Measurements from ENCODE around the gene RERE.

The RERE gene

GRCh38 chr1:8666389-8667167 is 150.9 kb downstream of the RERE start:
- Histone ChIP-seq H3K9me3 (ENCODE audit: control insufficient read depth, low read length) (no peaks in the 10 kb centered on the region), H3K36me3 (ENCODE audit: control insufficient read depth, insufficient read depth, low read length) (peaks cover 7% of the 10 kb centered on the region), H3K4me3 (ENCODE audit: extremely low read depth, insufficient read depth, low read length, poor library complexity, severe bottlenecking) (no peak overlapping the region), H3K27ac (ENCODE audit: low read depth, low read length, severe bottlenecking) (no peak overlapping the region), H3K4me1 (ENCODE audit: control insufficient read depth, insufficient read depth, low read length, poor library complexity, severe bottlenecking) (peaks cover 77% of the 10 kb centered on the region)
- 88 to 92% methylated on average over 2 to 3 of the region's 5 CpGs for WGBS, 2 experiments (ENCODE audit: insufficient coverage in 2 of 2)

- H3K9me3 ChIP-seq (ENCODE audit: control insufficient read depth, low read length) = no peaks in the 10 kb centered on the region
- no peak overlapping the region for H3K27ac ChIP-seq (ENCODE audit: low read depth, low read length, severe bottlenecking)
- peaks cover 7% of the 10 kb centered on the region for H3K36me3 ChIP-seq (ENCODE audit: control insufficient read depth, insufficient read depth, low read length)
- peaks cover 77% of the 10 kb centered on the region for H3K4me1 ChIP-seq (ENCODE audit: control insufficient read depth, insufficient read depth, low read length, poor library complexity, severe bottlenecking)
- no peak overlapping the region for H3K4me3 ChIP-seq (ENCODE audit: extremely low read depth, insufficient read depth, low read length, poor library complexity, severe bottlenecking)
- WGBS, 2 experiments (ENCODE audit: insufficient coverage in 2 of 2) = 100% methylated on average over 1 of the region's 2 CpGs
Measured at GRCh38 chr1:8665833-8666232, 151.6 kb downstream of the RERE start.

- H3K4me3 ChIP-seq (ENCODE audit: extremely low read depth, insufficient read depth, low read length, poor library complexity, severe bottlenecking) = no peak overlapping the region
- peaks cover 7% of the 10 kb centered on the region for H3K36me3 ChIP-seq (ENCODE audit: control insufficient read depth, insufficient read depth, low read length)
- WGBS, 2 experiments (ENCODE audit: insufficient coverage in 2 of 2) = 96 to 97% methylated on average over 3 to 4 of the region's 4 CpGs
- no peaks in the 10 kb centered on the region for H3K9me3 ChIP-seq (ENCODE audit: control insufficient read depth, low read length)
- H3K4me1 ChIP-seq (ENCODE audit: control insufficient read depth, insufficient read depth, low read length, poor library complexity, severe bottlenecking) = peaks cover 77% of the 10 kb centered on the region
- H3K27ac ChIP-seq (ENCODE audit: low read depth, low read length, severe bottlenecking) = no peak overlapping the region
Measured at GRCh38 chr1:8664887-8665286, 152.6 kb downstream of the RERE start.

GRCh38 chr1:8663915-8664329 is 153.5 kb downstream of the RERE start:
- peaks cover 70% of the 10 kb centered on the region for H3K4me1 ChIP-seq (ENCODE audit: control insufficient read depth, insufficient read depth, low read length, poor library complexity, severe bottlenecking)
- H3K9me3 ChIP-seq (ENCODE audit: control insufficient read depth, low read length) = no peaks in the 10 kb centered on the region
- H3K36me3 ChIP-seq (ENCODE audit: control insufficient read depth, insufficient read depth, low read length) = peaks cover 9% of the 10 kb centered on the region
- no peak overlapping the region for H3K4me3 ChIP-seq (ENCODE audit: extremely low read depth, insufficient read depth, low read length, poor library complexity, severe bottlenecking)
- H3K27ac ChIP-seq (ENCODE audit: low read depth, low read length, severe bottlenecking) = peak overlapping the region; percentile 13
- WGBS, 2 experiments (ENCODE audit: insufficient coverage in 2 of 2) = 93 to 100% methylated on average over 1 to 2 of the region's 2 CpGs

DNA sequence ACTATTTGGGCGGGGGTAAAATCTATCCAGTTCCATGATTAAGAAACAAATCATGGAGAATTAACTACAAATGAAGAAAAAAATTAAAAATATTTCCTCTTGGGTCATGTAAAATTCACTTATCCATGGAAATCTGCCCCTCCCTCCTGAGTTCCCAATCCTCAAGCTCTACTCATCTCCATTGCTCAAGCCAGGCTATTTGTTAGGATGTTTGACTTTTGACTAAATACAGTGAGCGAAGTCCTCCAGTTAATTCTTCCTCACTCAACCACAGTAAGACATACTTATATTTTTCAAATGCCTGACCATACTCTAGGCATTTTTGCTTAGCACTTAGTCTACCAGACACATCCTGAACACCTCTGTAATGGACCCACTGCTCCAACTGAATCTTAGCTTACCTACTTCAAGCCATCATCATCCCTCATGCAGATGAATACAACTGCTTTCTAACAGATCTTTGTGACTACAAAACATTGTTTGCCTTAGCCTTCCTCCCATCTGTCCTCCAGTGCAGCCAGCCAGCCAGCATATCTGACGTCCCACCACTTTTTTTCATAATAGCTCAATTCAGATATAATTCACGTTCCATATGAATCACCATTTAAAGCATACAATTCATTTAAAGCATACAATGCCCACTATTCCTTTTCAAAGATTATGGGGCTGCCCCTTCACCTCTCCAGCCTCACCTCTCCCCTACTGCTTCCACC is 154.2 kb downstream of the RERE start:
- Histone ChIP-seq H3K4me3 (ENCODE audit: extremely low read depth, insufficient read depth, low read length, poor library complexity, severe bottlenecking) (no peak overlapping the region), H3K36me3 (ENCODE audit: control insufficient read depth, insufficient read depth, low read length) (peaks cover 9% of the 10 kb centered on the region), H3K27ac (ENCODE audit: low read depth, low read length, severe bottlenecking) (peak overlapping the region; percentile 13), H3K4me1 (ENCODE audit: control insufficient read depth, insufficient read depth, low read length, poor library complexity, severe bottlenecking) (peaks cover 65% of the 10 kb centered on the region), H3K9me3 (ENCODE audit: control insufficient read depth, low read length) (no peaks in the 10 kb centered on the region)
- 96 to 100% methylated on average over 2 to 3 of the region's 4 CpGs for WGBS, 2 experiments (ENCODE audit: insufficient coverage in 2 of 2)

- Histone ChIP-seq H3K4me3 (ENCODE audit: extremely low read depth, insufficient read depth, low read length, poor library complexity, severe bottlenecking) (no peak overlapping the region), H3K4me1 (ENCODE audit: control insufficient read depth, insufficient read depth, low read length, poor library complexity, severe bottlenecking) (peaks cover 58% of the 10 kb centered on the region), H3K9me3 (ENCODE audit: control insufficient read depth, low read length) (no peaks in the 10 kb centered on the region), H3K27ac (ENCODE audit: low read depth, low read length, severe bottlenecking) (peak overlapping the region; percentile 87), H3K36me3 (ENCODE audit: control insufficient read depth, insufficient read depth, low read length) (peaks cover 13% of the 10 kb centered on the region)
- WGBS, 2 experiments (ENCODE audit: insufficient coverage in 2 of 2) = 93 to 100% methylated on average over 2 of the region's 4 CpGs
Measured at GRCh38 chr1:8662380-8663072, 154.9 kb downstream of the RERE start.

DNA sequence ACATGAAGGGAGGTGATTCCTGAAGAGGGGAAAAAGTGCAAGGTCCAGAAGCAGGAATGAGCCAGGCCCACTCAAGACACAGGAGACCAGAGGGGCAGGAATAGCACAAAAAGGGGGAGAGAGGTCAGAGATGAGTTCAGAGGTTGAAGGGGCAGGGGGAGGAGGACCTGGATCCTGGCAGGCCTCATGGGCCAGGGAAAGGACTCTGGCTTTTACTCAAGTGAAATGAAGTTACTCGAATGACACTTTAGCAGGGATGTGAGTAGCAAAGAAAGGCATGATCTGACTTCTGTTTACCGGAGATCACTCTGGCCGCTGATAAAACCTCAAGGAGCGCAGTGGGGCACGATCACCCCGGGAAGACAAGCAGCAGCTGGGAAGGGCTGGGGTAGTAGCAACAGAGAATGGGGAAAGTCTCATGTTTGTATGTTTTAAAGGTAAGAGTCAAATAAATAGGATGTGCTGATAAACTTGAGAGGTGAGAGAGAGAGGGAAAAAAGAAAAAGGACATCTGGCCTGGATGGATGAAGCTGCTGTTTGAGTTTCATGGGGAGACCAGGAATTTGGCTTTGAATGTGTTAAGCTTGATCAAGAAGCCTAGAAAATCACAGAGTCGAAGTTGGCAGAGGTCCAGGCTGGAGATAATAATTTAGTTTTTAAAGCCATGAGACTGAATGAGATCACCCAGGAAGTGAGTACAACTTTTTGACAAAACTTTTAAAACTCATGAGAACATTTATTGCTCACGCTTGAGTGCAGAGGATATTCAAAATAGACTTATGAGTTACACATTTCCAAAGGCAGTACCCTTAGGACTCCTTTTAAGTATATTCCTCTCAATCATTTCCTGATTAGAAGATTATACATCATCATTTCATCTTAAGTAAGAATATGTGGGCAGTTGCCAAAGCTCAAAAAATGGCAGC is 156.0 kb downstream of the RERE start:
- Histone ChIP-seq H3K27ac (ENCODE audit: low read depth, low read length, severe bottlenecking) (peak overlapping the region; percentile 87), H3K9me3 (ENCODE audit: control insufficient read depth, low read length) (no peaks in the 10 kb centered on the region)
- WGBS, 2 experiments (ENCODE audit: insufficient coverage in 2 of 2) = 78 to 86% methylated on average over 7 of the region's 8 CpGs

DNA sequence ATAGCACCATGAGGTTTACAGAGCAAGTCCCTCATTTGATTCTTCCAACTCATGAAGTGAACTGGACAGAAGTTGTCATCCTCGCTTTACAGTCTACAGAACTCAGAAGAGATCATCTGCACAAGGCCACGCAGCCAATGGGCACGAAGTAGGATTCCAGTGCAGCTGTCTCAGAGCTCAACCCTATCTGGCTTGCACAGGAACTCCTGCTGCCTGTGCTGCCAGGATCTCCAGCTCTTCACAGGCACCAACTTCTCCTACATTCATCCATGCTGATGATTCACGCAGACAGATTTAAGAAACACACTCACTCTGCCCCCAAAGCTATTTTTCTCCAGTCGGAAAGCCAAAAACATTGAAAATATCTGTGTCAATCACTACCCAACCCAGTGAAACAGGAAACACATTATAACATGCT is 157.0 kb downstream of the RERE start:
- H3K4me3 ChIP-seq (ENCODE audit: extremely low read depth, insufficient read depth, low read length, poor library complexity, severe bottlenecking) = no peak overlapping the region
- peaks cover 13% of the 10 kb centered on the region for H3K36me3 ChIP-seq (ENCODE audit: control insufficient read depth, insufficient read depth, low read length)
- peaks cover 38% of the 10 kb centered on the region for H3K4me1 ChIP-seq (ENCODE audit: control insufficient read depth, insufficient read depth, low read length, poor library complexity, severe bottlenecking)
- 74 to 77% methylated on average over 4 to 5 of the region's 5 CpGs for WGBS, 2 experiments (ENCODE audit: insufficient coverage in 2 of 2)
- peak overlapping the region; percentile 87 for H3K27ac ChIP-seq (ENCODE audit: low read depth, low read length, severe bottlenecking)
- H3K9me3 ChIP-seq (ENCODE audit: control insufficient read depth, low read length) = no peaks in the 10 kb centered on the region

More for the DNA sequence above, 156.0 kb downstream of the RERE start:
- peaks cover 13% of the 10 kb centered on the region for H3K36me3 ChIP-seq (ENCODE audit: control insufficient read depth, insufficient read depth, low read length)
- H3K4me1 ChIP-seq (ENCODE audit: control insufficient read depth, insufficient read depth, low read length, poor library complexity, severe bottlenecking) = peaks cover 47% of the 10 kb centered on the region
- H3K4me3 ChIP-seq (ENCODE audit: extremely low read depth, insufficient read depth, low read length, poor library complexity, severe bottlenecking) = no peak overlapping the region

DNA sequence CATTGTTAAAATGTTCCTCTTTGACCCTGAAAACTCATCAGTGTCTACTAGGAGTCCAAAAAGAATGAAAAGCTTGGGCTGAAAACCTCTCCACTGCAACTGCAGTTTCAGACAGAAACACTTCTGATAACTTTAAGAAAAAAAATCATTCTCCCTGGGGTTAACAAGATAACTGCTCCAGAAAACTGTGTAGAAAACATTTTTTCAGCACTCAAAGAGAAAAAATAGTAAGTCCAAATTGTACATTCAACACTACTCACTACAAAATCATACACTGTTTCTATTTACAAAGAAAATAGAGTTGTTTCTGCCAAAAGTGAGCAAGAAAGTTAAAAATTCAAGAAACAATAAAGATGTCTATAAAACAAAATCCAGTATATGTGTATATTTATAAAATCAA is 157.8 kb downstream of the RERE start:
- Histone ChIP-seq H3K27ac (ENCODE audit: low read depth, low read length, severe bottlenecking) (no peak overlapping the region), H3K36me3 (ENCODE audit: control insufficient read depth, insufficient read depth, low read length) (peaks cover 19% of the 10 kb centered on the region), H3K4me1 (ENCODE audit: control insufficient read depth, insufficient read depth, low read length, poor library complexity, severe bottlenecking) (peaks cover 35% of the 10 kb centered on the region), H3K4me3 (ENCODE audit: extremely low read depth, insufficient read depth, low read length, poor library complexity, severe bottlenecking) (no peak overlapping the region), H3K9me3 (ENCODE audit: control insufficient read depth, low read length) (no peaks in the 10 kb centered on the region)

DNA sequence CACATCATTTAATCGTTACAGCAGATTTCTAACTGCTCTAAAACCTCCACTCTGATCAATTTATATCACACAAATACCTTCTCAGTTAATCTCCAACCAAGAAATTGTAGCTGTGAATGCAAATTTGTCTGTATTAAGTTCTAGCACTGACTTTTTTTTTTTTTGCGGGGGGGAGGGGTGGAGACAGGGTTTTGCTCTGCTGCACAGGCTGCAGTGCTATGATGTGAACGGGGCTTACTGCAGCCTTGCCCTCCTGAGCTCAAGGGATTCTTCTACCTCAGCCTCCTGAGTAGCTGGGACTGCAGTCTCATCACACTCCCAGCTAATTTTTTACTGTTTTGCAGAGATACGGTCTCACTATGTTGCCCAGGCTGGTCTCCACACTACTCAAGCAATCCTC is 163.6 kb downstream of the RERE start:
- H3K4me1 ChIP-seq (ENCODE audit: control insufficient read depth, insufficient read depth, low read length, poor library complexity, severe bottlenecking) = peaks cover 13% of the 10 kb centered on the region
- peaks cover 58% of the 10 kb centered on the region for H3K36me3 ChIP-seq (ENCODE audit: control insufficient read depth, insufficient read depth, low read length)
- WGBS, 2 experiments (ENCODE audit: insufficient coverage in 2 of 2) = 100% methylated on average over 2 of the region's 4 CpGs
- H3K27ac ChIP-seq (ENCODE audit: low read depth, low read length, severe bottlenecking) = no peak overlapping the region
- no peak overlapping the region for H3K4me3 ChIP-seq (ENCODE audit: extremely low read depth, insufficient read depth, low read length, poor library complexity, severe bottlenecking)
- no peaks in the 10 kb centered on the region for H3K9me3 ChIP-seq (ENCODE audit: control insufficient read depth, low read length)
